Renal pelvis (tissue), 4 donors: ENCODE results near the gene RGL4. TPM values are rescaled to one million over a fixed set of nuclear protein-coding genes. Genes with fewer than 3 reads are reported as not detected.
"Not testable (repeated sequence)": the region's sequence is repeated elsewhere in the genome, so short reads cannot be mapped to it uniquely, and the experiment has no call there.

Source experiments
- DNase-seq: peaks from one replicate; pipeline ENCODE4 v3.0.0-alpha.2; 2013
- polyA plus RNA-seq, 3 donors: library from polyadenylated mRNA; unstranded; fragments of 120-200 nt; gene quantifications; one replicate each; pipeline ENCODE4 v1.2.1, GENCODE V29; 2013; ENCODE audit not compliant: insufficient read length in 3 of 3

RGL4 gene
- polyA plus RNA-seq, 3 donors, result 2.5 to 5.7 (median 3.9) TPM

DNA sequence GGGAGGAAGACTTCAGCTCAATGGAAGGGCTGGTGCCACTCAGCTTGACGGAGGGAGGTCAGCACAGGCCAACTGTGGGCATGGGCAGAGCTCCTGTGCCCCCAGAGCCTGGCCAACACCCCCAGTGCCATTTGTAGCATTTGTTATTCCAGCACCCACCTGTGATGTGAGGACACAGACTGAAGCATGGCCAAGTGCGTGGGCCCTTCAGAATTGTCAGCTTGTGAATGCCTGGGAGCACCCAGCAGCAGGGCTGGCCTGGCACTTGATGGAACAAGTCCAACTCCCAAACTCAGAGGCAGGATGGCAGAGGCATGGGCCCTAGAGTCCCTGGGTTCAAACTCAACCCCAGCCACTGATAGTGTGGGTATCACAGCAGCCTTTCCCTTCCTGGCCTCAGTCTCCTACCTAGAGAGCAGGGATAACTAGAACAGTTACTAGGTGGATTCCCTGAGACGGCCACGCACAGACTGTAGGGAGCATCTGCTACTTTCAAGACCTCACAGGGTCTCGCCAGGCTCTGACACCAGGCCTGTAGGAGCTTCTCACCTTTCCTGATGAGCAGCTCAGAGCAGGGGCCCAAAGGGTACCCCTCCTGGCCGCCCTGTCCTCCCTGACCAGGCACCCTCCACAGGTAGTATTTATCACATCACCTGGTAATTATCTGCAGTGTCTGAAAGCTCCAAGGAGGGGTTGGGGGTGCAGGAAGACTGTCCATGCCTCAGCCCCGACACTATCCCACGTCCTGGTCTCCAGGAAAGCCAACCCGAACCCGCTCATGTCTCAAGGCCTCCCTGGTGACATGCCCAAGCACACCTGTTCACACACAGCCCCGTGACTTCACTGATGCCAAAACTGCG lies 13.7 kb upstream of the RGL4 start:
- DNase-seq, result not testable (repeated sequence)

GRCh38 chr22:23677701-23677995 lies 13.2 kb upstream of the RGL4 start:
- DNase-seq, result no peak

DNA sequence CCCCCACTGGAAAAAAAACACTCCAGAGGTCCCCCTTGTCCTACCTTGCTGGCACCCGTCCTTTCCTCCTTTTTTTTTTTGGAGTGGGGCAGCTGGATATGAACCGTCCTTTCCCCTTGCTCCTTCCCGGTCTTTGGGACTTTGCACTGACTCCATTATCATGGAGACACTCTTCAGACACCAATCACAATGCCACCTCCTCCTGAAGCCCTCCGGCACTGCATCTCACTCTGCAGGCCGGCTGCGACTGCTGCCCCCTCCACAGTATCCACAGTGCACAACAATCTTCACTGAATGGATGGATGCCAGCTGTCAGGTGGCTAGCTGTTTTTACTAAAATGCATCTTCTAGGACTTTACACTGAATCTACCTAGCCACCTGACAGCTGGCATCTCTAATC lies 12.7 kb upstream of the RGL4 start:
- DNase-seq, result no peak

DNA sequence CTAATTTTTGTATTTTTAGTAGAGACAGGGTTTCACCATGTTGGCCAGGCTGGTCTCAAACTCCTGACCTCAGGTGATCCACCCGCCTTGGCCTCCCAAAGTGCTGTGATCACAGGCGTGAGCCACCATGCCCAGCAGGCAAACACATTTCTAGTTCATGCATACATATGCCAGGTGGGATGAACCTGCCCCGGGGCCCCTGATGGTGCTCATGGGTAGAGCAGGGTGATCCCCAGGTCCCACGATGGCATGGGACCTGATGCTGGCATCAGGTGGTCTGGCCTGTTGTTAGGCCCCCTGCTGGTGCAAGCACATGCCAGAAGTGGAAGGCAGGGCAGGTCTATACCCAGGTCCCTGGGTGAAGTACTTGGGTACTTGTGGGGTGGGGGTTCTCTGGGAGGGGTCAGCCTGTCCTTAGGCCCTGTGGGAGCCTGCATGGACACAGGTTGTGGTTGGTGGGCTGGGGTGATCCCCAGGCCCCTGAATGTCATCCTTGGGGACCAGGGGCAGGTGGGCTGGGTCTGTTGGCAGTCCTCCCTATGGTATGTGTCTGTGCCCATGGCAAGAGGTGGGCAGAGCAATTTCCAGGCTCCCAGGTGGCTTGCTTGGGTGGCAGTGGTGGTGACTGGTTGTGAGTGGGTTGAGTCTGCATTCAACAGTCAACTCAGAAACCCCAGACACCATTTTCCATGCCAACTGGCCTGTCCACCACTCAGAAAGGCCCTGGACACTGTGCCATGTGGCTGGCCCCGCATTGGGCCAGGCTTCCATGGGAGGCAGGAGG lies 9.6 kb upstream of the RGL4 start:
- no peak for DNase-seq

GRCh38 chr22:23682077-23682476 lies 8.7 kb upstream of the RGL4 start:
- DNase-seq, result no peak

DNA sequence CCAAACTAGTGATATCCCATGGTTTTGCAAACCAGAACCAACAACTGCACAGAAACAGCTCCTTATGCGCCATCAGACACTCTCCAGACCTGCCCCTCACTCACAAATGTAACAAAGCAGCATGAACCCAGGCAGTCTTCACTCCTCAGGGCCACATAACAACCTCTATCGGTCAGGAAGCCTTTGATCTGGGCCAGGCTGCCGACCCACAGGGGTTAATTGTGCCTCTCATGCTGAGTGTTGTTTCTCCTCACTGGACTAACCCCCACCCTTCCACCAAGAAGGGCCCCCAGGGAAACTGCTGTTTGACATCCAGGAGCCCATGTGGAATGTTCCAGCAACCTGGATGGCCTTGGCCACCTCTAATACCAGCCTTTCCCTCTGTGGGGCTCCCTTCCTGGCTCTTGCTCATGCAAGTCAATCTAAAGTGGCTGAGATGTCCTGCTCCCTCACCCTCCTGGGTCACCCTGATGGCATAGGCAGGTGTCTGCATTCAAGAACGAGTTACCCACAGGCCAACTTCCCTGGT lies 7.9 kb upstream of the RGL4 start:
- no peak for DNase-seq

DNA sequence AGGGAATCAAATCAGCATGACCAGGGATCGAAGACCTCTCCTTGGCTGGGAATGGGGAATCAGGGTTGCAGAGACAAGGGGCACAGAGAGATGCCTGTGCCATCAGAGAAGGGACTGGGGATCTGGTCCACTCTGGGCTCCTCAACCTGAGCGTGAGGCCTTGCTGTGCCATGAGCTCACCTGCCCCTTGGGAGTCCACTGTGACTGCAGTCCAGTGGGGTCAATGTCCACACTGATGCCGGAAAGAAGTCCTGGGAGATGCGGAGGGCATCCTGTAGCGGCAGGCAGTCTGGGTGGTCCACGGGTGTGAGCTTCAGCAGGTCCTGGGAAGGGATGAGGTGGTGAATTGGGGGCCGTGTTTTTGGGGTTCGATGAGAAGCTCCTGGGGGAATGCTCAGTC lies 7.3 kb upstream of the RGL4 start:
- DNase-seq, result no peak

DNA sequence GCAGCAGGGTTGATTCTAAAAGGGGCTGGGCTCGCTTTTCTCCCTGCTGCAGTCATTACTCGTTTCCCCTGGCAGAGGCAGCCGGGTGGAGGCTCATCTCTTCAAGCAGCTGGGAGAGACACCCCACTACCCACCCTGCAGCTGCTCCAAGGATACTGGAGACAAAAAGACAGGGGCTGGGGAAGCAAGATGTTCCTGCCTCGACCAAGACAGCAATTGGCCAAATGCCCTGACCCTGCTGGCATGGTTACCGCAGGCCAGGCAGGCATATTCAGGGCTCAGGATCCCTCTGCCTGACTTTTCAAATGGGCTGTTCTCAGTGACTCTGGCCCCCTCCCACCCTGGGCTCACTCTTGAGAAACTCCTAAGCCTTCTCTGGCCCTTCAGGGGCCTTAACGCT lies 6.8 kb upstream of the RGL4 start:
- no peak for DNase-seq

GRCh38 chr22:23684561-23685031 lies 6.2 kb upstream of the RGL4 start:
- no peak for DNase-seq

GRCh38 chr22:23685205-23685784 lies 5.5 kb upstream of the RGL4 start:
- no peak for DNase-seq

- DNase-seq, result no peak
Measured at GRCh38 chr22:23686416-23687024, 4.3 kb upstream of the RGL4 start.

GRCh38 chr22:23688121-23688520 lies 2.7 kb upstream of the RGL4 start:
- no peak for DNase-seq

DNA sequence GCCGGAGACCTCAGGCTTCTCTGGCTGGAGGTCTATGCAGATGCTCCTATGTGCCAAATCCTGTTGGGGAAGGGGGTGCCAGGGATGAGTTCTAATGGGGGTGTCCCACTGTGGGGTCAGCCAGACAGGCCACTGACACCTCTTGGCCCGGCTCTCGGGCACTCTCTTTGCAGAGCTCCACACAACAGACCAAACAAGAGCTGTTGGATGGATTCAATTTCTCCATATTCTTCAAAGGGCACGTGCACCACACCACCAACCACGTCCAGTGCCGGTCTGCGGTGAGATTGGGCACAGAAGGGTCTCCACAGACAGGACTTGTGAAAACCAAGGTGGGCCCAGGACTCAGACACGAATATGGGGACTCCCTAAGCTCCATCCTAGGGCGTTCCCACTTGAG lies 2.2 kb upstream of the RGL4 start:
- DNase-seq, result no peak

DNA sequence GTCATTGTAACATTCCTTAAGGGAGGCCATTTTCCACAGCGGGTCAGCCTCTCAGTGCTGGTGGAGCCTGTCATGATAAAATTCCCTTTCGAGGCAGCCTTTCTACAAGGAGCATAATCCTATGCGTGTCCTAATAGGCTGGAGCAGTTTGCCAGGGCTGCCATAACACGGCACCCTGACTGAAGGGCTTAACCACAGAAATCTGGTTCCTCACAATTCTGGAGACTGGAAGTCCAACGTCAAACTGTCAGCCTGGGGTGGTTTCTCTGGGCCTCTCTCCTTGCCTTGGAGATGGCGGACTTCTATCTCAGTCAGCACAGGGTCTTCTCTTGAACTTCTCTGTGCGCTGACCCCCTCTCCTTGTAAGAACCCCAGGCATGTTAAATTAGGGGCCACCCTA lies 1.4 kb upstream of the RGL4 start:
- no peak for DNase-seq

GRCh38 chr22:23691748-23692423 lies 1.1 kb downstream of the RGL4 start:
- DNase-seq, result no peak

DNA sequence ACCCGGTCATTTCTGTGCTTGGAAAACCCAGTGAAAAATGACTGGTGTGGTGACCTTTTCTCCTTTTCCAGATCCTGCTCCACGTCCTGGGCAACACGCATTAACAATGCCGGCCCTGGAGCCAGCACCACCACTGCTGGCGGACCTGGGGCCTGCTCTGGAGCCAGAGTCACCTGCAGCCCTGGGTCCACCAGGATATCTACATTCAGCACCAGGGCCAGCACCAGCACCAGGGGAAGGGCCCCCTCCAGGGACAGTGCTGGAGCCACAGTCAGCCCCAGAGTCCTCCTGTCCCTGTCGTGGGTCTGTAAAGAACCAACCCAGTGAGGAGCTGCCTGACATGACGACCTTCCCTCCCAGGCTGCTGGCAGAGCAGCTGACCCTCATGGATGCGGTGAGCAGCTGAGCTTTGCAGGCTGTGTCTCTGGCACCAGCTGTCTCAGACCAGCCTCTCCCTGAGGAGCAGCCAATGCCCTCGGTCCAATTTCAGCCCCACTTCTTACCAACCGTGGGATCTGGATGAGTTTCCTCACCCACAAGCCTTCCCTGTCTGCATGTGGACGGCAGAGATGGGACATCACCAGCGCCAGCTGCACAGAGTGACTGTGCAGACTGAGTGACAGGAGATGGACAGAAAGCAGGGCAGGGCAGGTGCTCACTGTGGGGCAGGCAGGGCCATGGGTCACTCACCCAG lies 1.9 kb downstream of the RGL4 start:
- no peak for DNase-seq

DNA sequence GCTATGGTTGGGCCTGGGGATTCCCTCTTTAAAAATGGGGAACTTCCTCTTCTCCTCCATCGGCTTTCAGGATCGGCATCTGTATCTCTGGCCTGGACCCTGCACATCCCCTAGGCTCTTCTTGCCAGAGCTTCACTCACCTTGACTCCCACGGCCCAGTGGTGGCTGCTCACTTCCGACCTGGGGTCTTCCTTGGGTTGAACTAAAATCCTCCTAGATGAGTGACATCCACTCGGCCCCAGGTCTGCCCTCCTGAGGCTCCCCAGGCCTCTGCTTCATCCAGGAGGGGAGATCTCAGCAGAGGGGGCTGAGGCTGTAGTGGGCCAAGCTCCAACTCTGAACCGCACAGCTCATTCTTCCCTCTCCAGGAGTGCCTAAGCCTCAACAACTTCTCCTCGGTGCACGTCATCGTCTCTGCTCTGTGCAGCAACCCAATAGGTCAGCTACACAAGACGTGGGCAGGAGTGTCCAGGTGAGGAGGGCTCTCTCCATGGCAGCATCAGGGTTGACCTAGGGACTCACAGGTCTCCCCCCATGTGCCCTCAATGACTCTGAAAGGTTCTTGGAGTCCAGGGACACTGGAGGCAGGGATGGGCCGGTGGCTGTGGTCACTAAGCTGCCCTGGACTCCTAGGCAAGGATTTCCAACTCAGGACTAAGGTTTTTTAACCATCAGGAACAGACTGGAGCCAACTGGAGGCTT lies 3.3 kb downstream of the RGL4 start:
- no peak for DNase-seq

DNA sequence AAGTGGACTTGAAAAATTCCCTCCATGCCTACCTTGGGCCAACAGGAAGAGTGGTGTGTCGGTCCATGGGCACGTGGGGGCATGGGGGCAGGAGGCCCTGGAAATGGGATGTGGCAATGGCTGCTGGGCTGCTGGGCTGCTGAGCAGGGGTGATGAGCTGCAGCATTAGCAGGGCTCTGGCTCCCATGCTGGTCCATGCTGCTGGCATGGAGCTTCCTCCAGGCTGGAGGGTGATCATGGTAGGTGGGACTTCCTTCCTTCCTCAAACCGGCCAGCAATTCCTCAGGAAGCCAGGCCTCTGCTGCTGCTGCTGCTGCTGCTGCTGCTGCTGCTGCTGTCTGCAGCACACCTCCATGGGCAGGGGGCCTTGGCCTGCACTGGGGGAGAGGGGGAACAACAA lies 4.3 kb downstream of the RGL4 start:
- no peak for DNase-seq

DNA sequence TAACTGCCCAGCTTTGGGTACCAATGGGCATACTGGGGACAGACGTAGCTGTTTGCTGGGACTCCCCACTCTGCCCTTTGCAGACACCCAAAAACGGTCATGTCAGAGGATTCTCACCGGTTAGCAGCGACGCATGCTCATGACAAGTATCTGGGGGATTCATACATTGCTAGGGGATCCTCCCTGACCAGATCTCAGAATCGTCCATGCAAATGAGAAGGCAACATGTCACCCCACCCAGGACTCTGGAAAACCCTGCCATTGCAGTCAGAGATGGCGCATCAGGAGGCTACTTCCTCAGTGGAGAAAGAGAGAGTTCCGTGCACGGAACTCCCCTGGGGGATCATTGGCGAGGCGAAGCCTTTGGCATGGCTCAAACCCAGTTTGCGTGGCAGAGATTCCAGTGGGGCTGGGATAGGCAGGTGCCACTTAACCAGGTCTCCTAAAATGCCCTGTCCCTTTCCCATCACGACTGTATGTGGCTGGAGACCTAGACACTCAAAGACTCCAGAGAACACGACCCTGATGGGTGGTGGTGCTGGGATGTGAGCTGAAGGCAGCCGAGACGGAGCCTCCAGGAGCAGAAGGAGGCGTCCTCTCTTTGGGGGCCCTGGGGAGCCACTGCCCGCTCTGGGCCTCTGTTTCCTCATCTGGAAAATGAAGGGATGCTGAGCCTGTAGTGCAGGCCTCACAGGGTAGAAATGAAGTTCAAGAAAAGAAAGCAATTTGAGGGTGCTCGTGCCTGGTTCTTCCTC lies 4.9 kb downstream of the RGL4 start:
- no peak for DNase-seq
